SU-DHL-6 (cell line): ENCODE measurements around the gene OGDH.

ENCODE experiments used
- H2AFZ ChIP-seq: fragments of 200-600 bp; sonication (generic); 2 replicates; pipeline ENCODE4 v1.6.1; 2014; ENCODE audit warnings: low read depth, mild to moderate bottlenecking, moderate library complexity, mixed read lengths, antibody characterized with exemption, low read length; ENCODE audit not compliant: severe bottlenecking
- H3F3A ChIP-seq: fragments of 200-600 bp; shearing (Covaris generic); 2 replicates; pipeline ENCODE4 v1.6.0; 2016; ENCODE audit warnings: antibody characterized with exemption, mild to moderate bottlenecking; ENCODE audit not compliant: insufficient read depth
- H3K27ac ChIP-seq: fragments of 200-600 bp; sonication (generic); 2 replicates; pipeline ENCODE4 v1.5.1; 2016; ENCODE audit warnings: low read depth, mild to moderate bottlenecking, low read length, moderate library complexity, mixed read lengths
- H3K27me3 ChIP-seq: fragments of 200-600 bp; sonication (generic), shearing (Covaris generic); 2 replicates; pipeline ENCODE4 v1.6.0; 2014; ENCODE audit warnings: mild to moderate bottlenecking, low read length
- H3K36me3 ChIP-seq: fragments of 200-600 bp; sonication (generic); 2 replicates; pipeline ENCODE4 v1.6.1; 2014; ENCODE audit warnings: mild to moderate bottlenecking, low read length, mixed read lengths
- H3K4me2 ChIP-seq: fragments of 300-600, 200-600 bp; shearing (Covaris generic), sonication (generic); 2 replicates; pipeline ENCODE4 v1.6.0; 2014; ENCODE audit warnings: low read length, low read depth, mild to moderate bottlenecking; ENCODE audit not compliant: poor library complexity, severe bottlenecking
- H3K4me3 ChIP-seq: fragments of 200-600 bp; sonication (generic); 2 replicates; pipeline ENCODE4 v1.5.1; 2014; ENCODE audit warnings: antibody characterized with exemption, low read length, mild to moderate bottlenecking, mixed read lengths; ENCODE audit not compliant: insufficient read depth, poor library complexity, severe bottlenecking
- H3K79me2 ChIP-seq: fragments of 200-600 bp; sonication (generic); 2 replicates; pipeline ENCODE4 v1.6.1; 2014; ENCODE audit warnings: mild to moderate bottlenecking, low read length, moderate library complexity; ENCODE audit not compliant: insufficient read depth
- H3K9ac ChIP-seq: fragments of 200-600 bp; sonication (generic); 2 replicates; pipeline ENCODE4 v1.7.0; 2014; ENCODE audit warnings: mild to moderate bottlenecking, low read length
- H3K9me2 ChIP-seq: fragments of 200-600 bp; sonication (generic); replicated peaks from 2 replicates; pipeline ENCODE4 v1.6.1; 2014; ENCODE audit warnings: low read length; ENCODE audit not compliant: insufficient read depth
- H3K9me3 ChIP-seq: fragments of 200-600 bp; sonication (generic); 2 replicates; pipeline ENCODE4 v1.6.1; 2014; ENCODE audit warnings: low read length, mixed read lengths; ENCODE audit not compliant: insufficient read depth
- H4K20me1 ChIP-seq: fragments of 200-600 bp; sonication (generic); 2 replicates; pipeline ENCODE4 v1.6.1; 2014; ENCODE audit warnings: low read depth, mild to moderate bottlenecking, antibody characterized with exemption, low read length, moderate library complexity, mixed read lengths
- CTCF ChIP-seq: fragments of 200-600 bp; sonication (generic); IDR thresholded peaks from one replicate; pipeline ENCODE4 v1.5.1; 2017; ENCODE audit warnings: antibody characterized with exemption, mild to moderate bottlenecking, low read length, moderate library complexity; ENCODE audit not compliant: insufficient read depth, poor library complexity, severe bottlenecking
- EZH2phosphoT487 ChIP-seq: fragments of 200-600 bp; sonication (generic), shearing (Covaris generic); conservative IDR thresholded peaks from 2 replicates; pipeline ENCODE4 v1.6.1; 2018; ENCODE audit warnings: mild to moderate bottlenecking, antibody characterized with exemption, low read length, moderate library complexity, mixed read lengths

OGDH gene

GRCh38 chr7:44636926-44637325 lies 30.5 kb downstream of the OGDH start:
- no peak overlapping the region for H3K9ac ChIP-seq
- TF ChIP-seq CTCF (no peak), EZH2phosphoT487 (no peak)
- H2AFZ ChIP-seq = no peak overlapping the region
- H3K4me2 ChIP-seq = no peak overlapping the region
- H3K9me2 ChIP-seq = no peaks in the 10 kb centered on the region
- H3K27ac ChIP-seq = no peak overlapping the region
- no peaks in the 10 kb centered on the region for H4K20me1 ChIP-seq
- H3K27me3 ChIP-seq = no peaks in the 10 kb centered on the region
- no peaks in the 10 kb centered on the region for H3K36me3 ChIP-seq
- H3K79me2 ChIP-seq = peaks cover 17% of the 10 kb centered on the region; the same call in 1 of the 2 replicates
- no peaks in the 10 kb centered on the region for H3F3A ChIP-seq
- H3K9me3 ChIP-seq = no peaks in the 10 kb centered on the region
- H3K4me3 ChIP-seq = no peak overlapping the region

GRCh38 chr7:44637788-44638594 lies 31.6 kb downstream of the OGDH start:
- Histone ChIP-seq H3K9me3 (no peaks in the 10 kb centered on the region), H3K9me2 (no peaks in the 10 kb centered on the region), H2AFZ (no peak overlapping the region), H3K9ac (no peak overlapping the region), H3K36me3 (no peaks in the 10 kb centered on the region), H4K20me1 (no peaks in the 10 kb centered on the region), H3F3A (no peaks in the 10 kb centered on the region), H3K27ac (peak overlapping the region; percentile 41; the same call in 1 of the 2 replicates), H3K27me3 (no peaks in the 10 kb centered on the region), H3K4me2 (no peak overlapping the region), H3K4me3 (no peak overlapping the region), H3K79me2 (peaks cover 17% of the 10 kb centered on the region; the same call in 1 of the 2 replicates)
- TF ChIP-seq EZH2phosphoT487 = no peak
- no peak for TF ChIP-seq CTCF

- no peak overlapping the region for H3K9ac ChIP-seq
- H3K4me3 ChIP-seq = no peak overlapping the region
- no peaks in the 10 kb centered on the region for H3K36me3 ChIP-seq
- no peaks in the 10 kb centered on the region for H3K9me2 ChIP-seq
- peak overlapping the region; percentile 41 for H3K27ac ChIP-seq
- peaks cover 17% of the 10 kb centered on the region; the same call in 1 of the 2 replicates for H3K79me2 ChIP-seq
- no peak overlapping the region for H2AFZ ChIP-seq
- no peaks in the 10 kb centered on the region for H4K20me1 ChIP-seq
- H3F3A ChIP-seq = no peaks in the 10 kb centered on the region
- H3K27me3 ChIP-seq = no peaks in the 10 kb centered on the region
- TF ChIP-seq CTCF (no peak), EZH2phosphoT487 (no peak)
- no peaks in the 10 kb centered on the region for H3K9me3 ChIP-seq
- H3K4me2 ChIP-seq = peak overlapping the region; percentile 2
These were observed 32.5 kb downstream of the OGDH start for GRCh38 chr7:44638611-44639557.
